ENCODE results near the gene WWOX.

Gene WWOX

DNA sequence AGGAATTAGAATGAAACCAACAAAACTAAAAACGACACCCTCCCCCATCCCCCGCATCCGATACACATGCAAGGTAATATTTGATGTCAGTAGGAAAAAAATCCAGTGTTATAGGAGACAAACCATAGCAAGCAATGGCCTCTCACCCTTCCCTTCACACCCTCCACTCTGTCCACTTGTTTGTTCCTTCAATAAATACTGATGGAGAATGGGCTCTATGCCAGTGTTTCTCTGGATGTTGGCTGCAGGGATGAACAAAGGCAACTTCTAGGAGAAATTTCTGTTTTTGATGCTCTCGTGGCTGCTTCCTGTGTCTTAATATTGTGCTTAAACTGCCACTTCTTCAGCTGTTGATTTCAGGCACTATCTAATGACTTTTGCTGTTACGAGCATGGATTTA is 98.8 kb downstream of the WWOX start:
- no peak for DNase-seq

DNA sequence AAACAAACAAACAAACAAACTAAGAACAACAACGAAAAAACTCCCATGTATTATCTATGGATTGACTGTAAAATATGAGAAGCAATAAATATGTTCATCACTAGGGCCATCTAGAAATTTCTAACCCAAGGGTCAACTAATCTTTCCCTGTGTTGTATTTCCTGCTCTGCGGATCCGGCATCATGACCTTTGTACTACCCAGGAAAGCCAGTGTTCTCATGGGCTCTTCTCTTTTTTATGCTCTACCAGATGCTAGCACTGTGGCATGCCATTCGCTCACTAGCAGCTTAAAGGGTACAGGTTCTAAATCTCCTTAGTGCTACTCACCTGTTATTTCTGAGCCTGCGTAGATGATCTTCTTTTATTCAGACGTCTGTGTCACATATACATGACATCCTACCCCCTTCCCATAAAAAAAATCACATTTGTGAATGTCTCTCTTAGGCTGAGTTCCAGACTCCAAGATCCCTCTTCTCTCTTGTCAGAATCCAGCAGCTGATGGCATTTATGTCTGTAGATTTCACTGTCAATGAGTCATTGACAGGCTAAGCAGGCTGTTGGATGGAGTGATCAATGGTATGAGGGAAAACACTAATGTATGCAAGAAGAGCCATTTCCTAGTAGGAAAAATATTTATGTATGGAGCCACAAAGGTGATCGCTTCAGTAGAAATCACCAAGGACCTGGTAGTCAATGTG is 100.0 kb downstream of the WWOX start:
- DNase-seq: no peak

DNA sequence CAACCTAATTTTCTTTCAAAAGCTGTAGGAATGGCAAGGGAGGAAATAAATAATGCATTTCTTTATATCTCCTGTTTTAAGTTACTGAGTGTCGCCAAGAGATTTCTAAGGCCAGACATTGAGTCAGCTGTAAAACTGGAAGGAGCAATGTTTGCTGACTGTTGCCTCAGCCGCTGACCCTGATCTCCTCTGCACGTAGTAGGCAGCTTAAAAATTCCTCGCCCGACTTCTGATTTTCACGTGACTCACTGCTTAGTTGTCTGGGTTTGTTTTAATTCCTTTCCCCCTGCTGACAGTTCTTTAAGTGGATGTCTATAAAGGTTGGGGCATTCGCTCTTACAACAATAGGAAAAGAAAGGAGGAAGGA is 100.6 kb downstream of the WWOX start:
- no peak for DNase-seq

DNA sequence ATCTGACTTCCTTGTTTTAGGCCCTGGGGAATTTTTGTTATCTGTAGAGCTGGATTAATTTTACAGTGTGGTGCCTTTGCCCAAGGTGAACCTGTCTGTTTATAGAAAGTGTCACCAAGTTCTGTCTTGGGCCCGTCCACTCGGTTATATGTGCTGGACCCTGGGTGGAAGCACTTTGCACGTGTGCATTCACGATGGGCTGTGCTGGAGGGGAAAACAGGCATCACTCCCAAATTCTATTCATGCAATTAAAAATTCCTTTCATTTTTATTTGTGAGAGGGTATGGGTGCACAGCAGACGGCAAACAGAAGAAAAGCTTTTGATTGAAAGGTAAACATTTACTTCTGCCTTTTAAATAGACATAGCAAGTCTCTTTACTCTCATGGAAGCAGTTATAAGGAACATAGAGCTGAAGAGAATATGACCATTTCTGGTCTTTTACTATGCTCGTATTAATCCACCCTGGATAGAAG is 101.2 kb downstream of the WWOX start:
- no peak for DNase-seq

DNA sequence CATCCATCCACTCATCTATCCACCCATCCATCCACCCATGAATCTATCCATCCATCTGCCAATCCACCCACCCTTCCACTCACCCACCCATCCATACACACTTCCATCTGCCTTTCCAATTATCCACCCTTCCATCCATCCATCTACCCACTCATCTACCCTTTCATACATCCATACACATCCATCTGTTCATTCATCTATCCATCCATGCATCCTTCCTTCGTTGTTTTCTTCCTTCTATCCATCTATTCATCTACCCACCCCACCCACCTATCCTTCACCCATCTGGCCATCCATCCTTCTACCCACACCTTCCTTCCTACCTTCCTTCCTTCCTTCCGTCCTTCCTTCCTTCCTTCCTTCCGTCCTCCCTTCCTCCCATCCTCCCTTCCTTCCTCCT is 106.1 kb downstream of the WWOX start:
- no peak for DNase-seq

DNA sequence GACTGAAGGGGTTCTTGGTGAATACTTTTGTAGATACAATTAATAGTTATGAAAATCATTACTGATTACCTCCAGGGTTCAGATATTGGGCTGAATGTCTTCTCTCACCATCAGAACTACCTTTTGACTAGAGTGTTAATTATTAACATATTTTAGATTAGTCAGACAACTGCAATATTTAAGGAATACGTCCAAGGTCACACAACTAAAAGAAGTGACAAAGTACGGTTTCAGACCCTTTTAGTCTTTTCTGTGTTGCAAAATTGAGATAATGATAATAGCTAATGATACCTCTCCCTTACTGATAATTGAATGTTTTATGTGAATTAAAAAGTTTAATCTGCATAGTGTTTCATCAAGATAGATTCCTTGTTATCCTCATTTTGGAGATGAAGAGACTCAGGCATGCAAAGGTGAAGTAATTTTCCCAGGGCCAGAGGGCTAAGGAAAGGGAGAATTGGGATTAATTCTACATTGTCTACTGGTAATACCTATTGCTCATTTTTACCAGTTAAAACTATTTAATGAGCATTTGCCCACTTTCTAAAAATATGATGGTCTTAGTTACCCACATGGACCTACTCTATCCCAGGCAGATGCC is 107.3 kb downstream of the WWOX start:
- no peak for DNase-seq

DNA sequence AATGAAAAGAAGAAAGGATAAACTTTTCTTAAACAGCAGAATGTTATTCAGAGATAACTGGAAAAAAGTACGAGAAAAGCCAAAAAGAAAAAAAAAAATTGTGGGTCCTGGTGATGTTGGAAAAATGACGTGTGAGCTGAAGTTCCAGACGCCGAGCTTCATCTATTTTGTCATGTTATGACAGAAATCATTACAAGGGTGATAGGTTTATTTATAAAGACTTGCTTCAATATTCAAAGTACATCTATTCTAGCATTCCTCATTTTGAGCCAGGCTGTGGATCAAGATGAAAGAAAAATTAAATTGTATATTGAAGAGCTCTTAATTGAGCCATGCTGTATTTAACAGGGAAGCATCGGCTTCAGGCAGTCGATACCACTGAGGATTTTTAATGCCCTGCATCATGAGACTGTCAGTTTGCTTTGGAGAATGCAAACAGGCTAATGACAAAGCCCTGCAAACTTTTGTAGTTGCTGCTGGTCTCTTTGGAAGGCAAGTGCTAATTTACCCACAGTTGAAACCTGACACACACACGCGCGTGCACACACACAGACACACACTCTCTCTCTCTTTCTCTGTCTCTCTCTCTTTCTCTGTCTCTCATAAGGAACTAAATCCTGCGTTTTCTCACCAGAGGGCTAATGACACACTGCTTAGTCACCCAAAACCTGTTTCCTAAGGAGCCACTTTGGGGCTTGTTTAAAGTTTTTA is 110.7 kb downstream of the WWOX start:
- DNase-seq: no peak

DNA sequence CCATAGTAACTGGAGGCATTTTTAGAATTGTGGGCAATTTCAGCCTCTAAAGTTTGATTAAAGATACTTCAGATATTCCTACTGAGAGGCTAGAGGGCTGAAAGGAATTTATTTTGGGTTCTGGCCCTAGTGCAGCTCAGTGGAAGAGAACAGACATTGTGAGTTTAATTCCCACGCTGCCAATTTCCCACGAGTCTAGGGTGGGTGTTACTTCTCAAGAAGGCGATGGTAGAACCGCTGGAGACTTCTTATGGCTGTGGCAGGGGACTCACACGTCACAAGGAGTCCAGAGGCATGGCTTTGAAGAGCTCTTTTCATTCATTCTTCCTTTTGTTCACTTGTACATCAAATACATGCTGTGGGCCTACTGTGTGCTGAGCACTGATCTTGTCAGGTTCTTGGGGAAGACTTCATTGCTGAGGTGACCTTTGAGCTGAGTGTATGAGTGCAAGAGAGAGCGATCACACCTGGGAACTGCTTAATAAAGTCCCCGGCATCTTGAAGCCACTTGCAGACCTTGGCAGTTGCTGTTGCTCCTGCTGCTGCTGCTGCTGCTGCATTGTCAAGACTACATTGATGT is 111.7 kb downstream of the WWOX start:
- DNase-seq: no peak

DNA sequence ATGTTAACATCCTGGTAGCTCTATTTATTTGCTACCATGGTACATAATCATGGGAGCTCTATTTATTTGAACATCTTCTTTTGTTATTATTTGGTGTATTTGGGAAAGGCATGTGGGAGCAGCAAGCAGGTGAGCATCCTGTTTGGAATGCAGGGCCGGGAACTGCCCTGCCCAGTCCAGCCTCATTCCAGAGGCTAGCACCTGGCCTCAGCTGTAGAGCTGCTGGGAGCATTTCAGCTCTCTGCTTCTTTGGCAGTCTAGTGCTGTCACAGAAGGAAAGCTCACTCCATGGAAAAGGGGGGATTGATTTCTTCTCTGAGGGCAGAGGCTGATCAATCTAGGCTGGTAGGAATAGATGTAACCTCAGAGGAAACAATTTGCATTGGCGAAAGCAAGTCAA is 112.5 kb downstream of the WWOX start:
- DNase-seq: no peak

DNA sequence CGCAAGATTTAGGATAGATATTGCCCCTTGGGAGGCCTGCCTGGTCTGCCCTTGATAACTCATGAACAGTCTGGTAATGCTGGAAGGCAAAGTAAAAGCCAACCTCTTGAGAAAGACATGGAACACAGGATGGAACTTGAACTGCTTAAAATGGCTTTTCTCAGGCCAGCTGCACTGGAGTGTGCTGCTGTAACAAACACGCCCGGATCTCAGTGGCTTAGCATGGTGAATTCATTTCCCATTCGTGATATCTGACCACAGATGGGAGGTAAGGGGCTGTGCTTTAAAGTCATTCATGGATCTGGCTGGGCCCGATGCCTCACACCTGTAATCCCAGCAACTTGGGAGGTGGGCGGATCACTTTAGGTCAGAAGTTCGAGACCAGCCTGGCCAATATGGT is 113.2 kb downstream of the WWOX start:
- no peak for DNase-seq

DNA sequence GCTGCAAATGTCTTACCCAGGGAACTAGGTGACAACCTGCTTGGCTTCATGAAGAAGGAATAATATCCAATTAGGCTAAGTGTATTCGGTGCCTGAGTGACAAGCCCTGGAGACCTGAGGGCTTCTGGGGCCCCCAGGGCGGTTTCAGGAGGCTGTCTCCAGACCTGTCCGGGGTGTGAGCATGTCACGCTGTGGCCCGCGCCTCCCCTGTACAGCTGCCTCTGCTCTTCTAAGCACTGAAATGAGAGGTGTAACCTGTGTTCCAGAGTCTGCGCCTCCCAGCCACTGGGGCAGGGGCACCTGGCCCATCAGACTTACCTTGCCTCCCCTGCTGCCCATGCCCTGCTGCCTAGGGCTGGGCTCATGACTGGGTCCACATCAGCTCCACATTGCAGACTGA is 114.3 kb downstream of the WWOX start:
- DNase-seq: no peak

DNA sequence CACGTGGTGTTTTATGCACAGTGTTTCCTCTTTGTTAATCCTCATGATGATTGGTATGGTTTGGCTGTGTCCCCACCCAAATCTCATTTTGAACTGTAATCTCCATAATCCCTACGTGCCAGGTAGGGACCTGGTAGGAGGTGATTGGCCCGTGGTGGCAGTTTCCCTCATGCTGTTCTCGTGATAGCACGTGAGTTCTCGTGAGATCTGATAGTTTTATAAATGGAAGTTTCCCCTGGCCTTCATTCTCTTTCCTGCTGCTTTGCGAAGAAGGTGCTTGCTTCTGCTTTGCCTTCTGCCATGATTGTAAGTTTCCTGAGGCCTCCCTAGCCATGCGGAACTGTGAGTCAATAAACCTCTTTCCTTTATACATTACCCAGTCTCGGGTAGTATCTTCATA is 115.8 kb downstream of the WWOX start:
- no peak for DNase-seq

DNA sequence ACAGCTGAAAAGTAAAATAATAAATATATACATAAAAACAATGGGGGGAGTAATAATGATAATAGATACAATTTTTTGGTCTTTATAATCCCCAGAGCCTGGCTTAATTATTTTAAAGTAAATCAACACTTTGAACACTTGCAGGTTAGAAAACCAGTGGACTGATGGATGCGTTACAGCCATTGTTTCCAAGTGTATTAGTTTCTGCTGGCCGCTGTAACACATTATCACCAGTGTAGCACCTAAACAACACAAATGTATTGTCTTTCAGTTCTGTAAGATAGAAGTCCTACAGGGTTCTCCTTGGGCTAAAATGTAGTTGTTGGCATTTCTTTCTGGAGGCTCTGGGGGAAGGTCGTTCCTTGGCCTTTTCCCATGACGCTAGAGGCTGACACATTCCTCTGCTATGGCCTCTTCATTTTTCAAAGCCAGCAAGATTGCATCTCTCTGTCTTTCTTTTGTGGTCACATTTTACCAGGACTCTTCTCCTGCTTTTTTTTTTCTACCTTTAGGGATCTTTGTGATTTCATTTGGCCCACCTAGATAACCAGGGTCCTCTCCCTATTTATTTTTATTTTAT is 116.8 kb downstream of the WWOX start:
- DNase-seq: no peak

DNA sequence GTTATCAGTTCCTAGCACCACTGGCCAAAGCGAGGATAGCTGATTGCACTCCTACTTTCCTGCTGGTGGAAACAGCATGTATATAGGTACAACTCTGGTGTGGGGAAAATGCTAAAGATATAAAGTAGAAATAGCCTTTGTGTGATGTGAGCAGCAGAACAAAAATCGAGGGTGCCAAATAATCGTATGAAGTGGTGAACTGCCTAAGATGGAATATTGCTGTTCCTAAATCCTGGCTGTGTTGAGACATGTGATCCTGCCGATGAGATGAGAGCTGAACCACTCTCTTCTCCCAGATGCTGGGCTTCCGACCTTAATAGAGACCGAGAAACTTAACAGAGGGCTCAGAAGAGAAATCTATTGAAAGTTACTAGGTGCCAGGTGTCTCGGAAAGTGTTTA is 117.8 kb downstream of the WWOX start:
- no peak for DNase-seq

DNA sequence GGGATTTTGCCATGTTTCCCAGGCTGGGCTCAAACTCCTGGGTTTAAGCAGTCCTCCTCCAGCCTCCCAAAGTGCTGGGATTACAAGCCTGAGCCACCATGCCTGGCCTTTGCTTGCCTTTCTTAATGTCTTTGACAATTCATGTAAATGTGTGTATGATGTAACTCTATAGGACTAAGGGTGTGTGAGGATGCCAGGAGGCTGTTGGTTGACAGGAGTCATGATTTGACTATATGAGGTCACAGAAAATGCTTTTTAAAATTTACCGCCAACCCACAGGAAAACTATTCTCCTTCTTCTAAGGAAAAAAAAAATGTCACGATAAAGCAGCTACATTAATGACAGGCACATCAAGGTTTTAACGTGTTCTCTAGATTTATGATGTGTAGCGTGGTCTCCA is 118.8 kb downstream of the WWOX start:
- DNase-seq: no peak

DNA sequence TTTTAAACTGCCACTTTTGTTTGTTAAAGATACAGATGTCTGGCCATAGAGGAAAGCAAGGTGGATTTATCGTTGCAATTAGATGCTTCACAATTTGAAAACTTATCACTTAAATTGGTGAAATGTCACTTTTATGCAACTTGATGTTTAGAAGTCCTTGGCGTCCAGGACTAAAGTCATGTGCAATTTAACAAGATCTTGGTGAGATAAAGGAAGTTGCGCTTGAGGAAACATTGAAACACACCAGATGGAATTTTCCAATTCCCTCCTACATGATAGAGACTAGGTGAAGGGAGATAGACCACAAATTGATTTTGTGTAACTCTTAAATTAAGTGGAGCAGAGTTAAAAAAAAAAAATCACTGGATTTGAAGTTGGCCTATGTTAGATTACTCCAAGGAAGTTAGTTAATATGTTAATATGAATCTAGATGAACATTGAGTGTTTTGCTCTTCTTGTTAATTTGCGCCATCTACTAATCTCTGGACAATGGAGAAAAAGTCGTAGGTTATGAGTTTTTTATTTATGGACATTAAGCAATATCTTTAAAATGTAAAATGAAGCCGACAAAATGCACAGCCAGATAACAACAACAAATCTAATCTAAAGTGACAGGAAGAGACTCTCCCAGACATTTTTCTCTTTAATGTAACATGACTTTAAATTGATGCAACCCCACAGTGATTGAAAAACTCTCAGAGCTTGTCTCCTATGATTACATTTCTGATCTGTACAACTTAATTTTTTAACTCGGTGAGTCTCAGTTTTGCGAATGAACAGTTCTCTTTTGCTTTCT is 119.6 kb downstream of the WWOX start:
- DNase-seq: no peak

DNA sequence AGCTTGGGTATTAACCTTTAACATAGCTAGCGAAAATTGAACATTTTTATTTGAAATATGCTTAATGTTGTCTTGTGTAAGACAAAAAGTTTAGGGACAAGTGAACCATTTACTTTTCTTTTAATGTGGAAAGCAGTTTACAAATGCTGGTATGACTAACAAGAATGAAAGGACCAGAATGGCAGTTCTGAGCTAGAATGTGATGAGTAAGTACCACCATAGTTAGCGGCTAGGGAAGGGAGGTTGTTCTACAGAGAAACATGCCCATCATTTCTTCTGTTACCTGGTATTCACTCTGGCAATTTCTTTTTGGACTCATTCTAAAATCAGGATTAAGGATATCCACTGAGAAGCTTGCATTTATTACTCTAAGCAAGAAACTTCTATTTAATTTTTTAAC is 121.1 kb downstream of the WWOX start:
- DNase-seq: no peak

DNA sequence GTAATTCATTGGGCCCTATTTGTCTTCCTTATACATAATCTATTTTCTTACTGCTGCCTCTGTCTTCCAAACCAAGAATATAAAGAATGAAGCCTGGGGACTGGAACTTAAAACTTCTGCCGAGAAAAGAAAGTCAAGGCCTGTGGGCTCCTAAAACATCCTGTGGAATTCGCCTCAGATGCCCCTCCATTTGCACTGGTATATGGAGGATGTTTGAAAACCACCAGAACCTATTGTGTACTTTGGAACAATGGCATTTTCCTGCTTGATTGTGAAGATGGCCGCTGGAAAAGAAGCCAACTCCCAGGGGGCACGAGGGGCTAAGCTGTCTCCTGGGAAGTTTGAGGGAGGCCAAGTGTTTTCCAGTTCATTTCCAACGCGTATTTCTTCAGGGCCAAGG is 122.4 kb downstream of the WWOX start:
- DNase-seq: no peak

DNA sequence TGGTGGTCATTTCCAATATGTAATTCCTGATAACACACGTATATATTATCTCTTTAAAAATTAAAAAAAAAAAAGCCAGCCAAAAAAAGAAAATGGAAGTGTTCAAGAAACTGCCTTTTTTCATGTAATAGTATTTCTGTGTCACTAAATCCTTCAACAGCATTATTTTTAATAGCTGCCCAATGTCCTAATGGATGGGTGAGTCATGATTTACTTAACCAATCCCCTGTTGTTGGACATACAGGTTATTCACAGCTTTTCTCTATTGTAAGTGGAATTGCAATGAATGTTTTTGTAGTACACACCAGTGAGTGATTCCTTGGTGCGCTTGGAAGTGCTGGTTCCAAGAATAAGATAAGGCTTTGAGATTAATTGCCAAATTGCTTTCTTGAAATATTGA is 124.9 kb downstream of the WWOX start:
- no peak for DNase-seq

DNA sequence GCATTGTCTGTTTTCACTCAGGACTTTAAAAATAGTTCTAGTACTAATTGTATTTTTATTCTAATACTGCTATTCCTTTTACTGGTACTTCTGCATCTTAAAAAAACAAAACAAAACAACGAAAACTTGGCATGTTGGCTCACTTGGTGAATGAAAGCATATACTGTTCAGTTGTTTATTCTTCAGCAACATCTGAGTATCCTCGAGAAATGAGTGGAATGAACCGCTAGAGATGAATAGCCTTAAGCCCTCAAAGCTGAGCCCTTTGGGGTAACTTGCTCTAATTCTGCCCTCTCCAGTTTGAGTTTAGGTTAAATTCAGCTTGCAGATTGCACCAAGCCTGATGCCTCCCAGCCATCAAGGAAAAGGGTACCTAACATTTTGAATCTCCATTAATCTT is 126.5 kb downstream of the WWOX start:
- DNase-seq: no peak

DNA sequence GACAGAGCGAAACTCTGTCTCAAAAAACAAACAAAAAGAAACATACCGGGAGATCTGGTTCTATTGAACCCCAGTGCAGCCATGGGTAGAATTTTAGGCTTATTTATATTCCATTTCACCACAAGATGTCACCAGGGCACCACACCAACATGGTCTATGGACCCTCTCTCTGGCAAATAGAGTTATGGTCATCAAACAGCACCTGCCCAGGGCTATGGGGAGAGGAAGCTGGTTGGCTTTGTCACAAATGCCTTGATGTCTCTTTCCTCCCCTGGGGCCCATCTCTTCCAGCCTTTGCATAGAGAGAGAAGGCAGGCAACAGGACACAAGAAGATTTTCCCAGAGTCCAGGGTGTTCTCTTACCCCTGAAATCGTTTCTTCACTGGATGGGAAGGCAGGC is 128.4 kb downstream of the WWOX start:
- DNase-seq: peak; percentile 2

DNA sequence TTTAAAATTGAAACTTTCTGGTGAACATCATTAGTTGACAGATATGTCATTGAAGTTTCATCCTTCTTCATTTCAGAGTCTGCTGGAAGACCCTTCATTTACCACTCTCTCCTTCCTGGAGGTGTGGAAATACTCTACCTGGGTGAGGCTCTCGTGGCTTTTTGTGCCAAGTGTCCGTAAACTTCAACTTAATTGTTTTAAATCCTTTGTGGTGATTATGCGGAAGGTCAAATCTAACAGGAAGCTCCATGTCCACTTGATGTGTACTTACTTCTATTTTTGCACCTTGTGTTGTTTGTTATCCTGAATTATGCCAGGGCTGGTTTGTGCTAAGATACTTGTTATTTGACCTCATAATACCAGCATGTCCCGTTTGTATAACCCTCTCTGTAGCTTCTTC is 129.2 kb downstream of the WWOX start:
- no peak for DNase-seq

DNA sequence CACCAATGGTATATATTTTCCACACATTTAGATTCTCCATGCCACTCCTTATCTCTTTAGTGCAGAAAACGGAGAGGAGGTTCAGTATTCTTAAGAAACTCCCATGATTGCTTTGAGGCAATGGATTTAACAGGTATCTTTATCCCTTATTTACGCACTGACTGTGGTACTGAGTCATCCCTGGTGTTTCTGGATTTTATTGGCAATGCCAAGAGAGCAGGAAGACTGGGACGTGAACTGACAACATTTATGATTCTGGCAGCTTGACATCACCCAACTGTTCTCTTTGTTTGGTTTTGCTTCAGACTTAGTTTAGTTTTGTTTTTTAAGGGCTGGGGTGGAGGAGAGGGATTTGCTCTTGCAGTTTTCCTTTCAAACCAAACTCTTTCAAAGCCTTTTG is 131.4 kb downstream of the WWOX start:
- DNase-seq: no peak
